ENCODE measurements around the gene C1R. TPM values are rescaled to one million over a fixed set of nuclear protein-coding genes. Genes with fewer than 3 reads are reported as not detected.

The C1R gene
- polyA plus RNA-seq, 1 of the 3 experiments (the other 2 are of a cell fraction), result 20.1 TPM

DNA sequence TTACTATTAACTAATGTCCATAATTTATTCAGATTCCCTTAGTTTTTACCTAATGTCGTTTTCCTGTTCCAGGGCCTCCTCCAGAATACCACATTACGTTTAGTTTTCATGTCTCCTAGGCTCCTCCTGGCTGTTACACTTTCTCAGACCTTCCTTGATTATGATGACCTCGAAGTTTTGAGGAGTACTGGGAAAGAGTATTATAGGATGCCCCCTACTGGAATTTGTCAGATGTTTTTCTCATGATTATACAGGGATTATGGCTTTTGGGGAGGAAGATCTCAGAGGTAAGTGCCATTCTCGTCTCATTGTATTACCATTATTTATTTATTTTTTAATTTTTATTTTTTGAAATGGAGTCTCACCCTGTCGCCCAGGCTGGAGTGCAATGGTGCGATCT is 49.4 kb downstream of the C1R start:
- H2AFZ ChIP-seq (ENCODE audit: low read depth), result no peak overlapping the region
- no peak overlapping the region for H3K9ac ChIP-seq
- H3K36me3 ChIP-seq (replicated peaks in 1 of 2; ENCODE audit: control insufficient read depth in 1 of 2, insufficient read depth in 2 of 2, low read length in 1 of 2), result no peaks in the 10 kb centered on the region
- no peaks in the 10 kb centered on the region for H3K9me3 ChIP-seq
- no peaks in the 10 kb centered on the region for H3K9me2 ChIP-seq
- H3K4me3 ChIP-seq (ENCODE audit: low read depth in 2 of 2, low read length in 1 of 2), result no peak overlapping the region; a peak in 1 of 4 replicates
- no peaks in the 10 kb centered on the region for H3F3A ChIP-seq (replicated peaks; ENCODE audit: insufficient read depth)
- H3K4me1 ChIP-seq (ENCODE audit: control insufficient read depth in 1 of 2, insufficient read depth in 2 of 2, low read depth in 1 of 2, low read length in 1 of 2), result no peaks in the 10 kb centered on the region
- H3K27me3 ChIP-seq (ENCODE audit: insufficient read depth), result no peaks in the 10 kb centered on the region
- peak; percentile 41 for DNase-seq
- no peaks in the 10 kb centered on the region for H3K79me2 ChIP-seq (ENCODE audit: insufficient read depth)
- ChIA-PET CTCF (interaction anchor here (0.9 to 2.0 kb wide), 9 partner anchors 9 to 99 kb away, joined by 3 to 7 read pairs (median 3); partner anchors contain the start of genes C12orf57, C1S and RNU7-1), POLR2A (no interaction called here)
- H4K20me1 ChIP-seq (ENCODE audit: insufficient read depth), result no peaks in the 10 kb centered on the region
- TF ChIP-seq, protein P1, sequence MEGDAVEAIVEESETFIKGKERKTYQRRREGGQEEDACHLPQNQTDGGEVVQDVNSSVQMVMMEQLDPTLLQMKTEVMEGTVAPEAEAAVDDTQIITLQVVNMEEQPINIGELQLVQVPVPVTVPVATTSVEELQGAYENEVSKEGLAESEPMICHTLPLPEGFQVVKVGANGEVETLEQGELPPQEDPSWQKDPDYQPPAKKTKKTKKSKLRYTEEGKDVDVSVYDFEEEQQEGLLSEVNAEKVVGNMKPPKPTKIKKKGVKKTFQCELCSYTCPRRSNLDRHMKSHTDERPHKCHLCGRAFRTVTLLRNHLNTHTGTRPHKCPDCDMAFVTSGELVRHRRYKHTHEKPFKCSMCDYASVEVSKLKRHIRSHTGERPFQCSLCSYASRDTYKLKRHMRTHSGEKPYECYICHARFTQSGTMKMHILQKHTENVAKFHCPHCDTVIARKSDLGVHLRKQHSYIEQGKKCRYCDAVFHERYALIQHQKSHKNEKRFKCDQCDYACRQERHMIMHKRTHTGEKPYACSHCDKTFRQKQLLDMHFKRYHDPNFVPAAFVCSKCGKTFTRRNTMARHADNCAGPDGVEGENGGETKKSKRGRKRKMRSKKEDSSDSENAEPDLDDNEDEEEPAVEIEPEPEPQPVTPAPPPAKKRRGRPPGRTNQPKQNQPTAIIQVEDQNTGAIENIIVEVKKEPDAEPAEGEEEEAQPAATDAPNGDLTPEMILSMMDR (IDR thresholded peaks at IDR 0.05), result peak; percentile 45
- TF ChIP-seq GATA2 (CRISPR knock-in tag; IDR thresholded peaks at IDR 0.05) (no peak), TAF1 (IDR thresholded peaks at IDR 0.05; ENCODE audit: borderline replicate concordance, low read depth, low read length) (no peak), RXRA (IDR thresholded peaks at IDR 0.05; ENCODE audit: borderline replicate concordance, low read depth) (no peak), MEF2A (IDR thresholded peaks at IDR 0.05; ENCODE audit: borderline replicate concordance, low read depth) (no peak), RAD21 (IDR thresholded peaks at IDR 0.05; ENCODE audit: low read length) (peak; percentile 48), FOXJ3 (CRISPR knock-in tag; IDR thresholded peaks at IDR 0.05) (no peak), MXI1 (IDR thresholded peaks at IDR 0.05; ENCODE audit: low read depth, low read length) (no peak), SMC3 (IDR thresholded peaks at IDR 0.05; ENCODE audit: low read depth, low read length) (peak; percentile 24; the same call in 1 of the 2 replicates), ELF1 (IDR thresholded peaks at IDR 0.05) (no peak)
- TF ChIP-seq, protein P2, sequence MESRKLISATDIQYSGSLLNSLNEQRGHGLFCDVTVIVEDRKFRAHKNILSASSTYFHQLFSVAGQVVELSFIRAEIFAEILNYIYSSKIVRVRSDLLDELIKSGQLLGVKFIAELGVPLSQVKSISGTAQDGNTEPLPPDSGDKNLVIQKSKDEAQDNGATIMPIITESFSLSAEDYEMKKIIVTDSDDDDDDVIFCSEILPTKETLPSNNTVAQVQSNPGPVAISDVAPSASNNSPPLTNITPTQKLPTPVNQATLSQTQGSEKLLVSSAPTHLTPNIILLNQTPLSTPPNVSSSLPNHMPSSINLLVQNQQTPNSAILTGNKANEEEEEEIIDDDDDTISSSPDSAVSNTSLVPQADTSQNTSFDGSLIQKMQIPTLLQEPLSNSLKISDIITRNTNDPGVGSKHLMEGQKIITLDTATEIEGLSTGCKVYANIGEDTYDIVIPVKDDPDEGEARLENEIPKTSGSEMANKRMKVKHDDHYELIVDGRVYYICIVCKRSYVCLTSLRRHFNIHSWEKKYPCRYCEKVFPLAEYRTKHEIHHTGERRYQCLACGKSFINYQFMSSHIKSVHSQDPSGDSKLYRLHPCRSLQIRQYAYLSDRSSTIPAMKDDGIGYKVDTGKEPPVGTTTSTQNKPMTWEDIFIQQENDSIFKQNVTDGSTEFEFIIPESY (IDR thresholded peaks at IDR 0.05; ENCODE audit: borderline replicate concordance, low read depth), result no peak
- no peak overlapping the region for H3K27ac ChIP-seq (ENCODE audit: low read depth in 2 of 2, low read length in 1 of 2)
- H3K4me2 ChIP-seq, result no peak overlapping the region
- 37% methylated on average over 6 of the region's 6 CpGs for WGBS (ENCODE audit: low lambda C conversion rate)

DNA sequence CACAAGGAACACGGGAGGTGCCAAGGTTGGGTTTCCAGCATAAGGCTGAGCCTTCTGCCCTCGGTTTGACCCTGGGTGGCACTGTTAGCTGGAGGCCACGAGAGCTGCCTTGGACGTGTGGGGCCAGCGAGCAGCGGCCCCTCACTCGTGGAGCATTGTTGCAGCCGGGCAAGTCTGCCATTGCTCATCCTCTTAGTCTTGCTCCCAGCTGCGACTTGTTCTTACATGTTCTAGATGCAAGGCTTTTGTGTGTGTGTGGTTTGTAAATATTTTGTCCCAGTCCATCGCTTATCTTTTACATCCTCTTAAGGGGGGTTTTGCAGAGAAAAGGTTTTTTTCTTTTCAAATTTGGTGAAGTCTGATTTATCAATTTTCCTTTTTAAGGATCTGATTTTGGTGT is 52.8 kb downstream of the C1R start:
- Histone ChIP-seq H4K20me1 (ENCODE audit: insufficient read depth) (no peaks in the 10 kb centered on the region), H3F3A (replicated peaks; ENCODE audit: insufficient read depth) (no peaks in the 10 kb centered on the region), H2AFZ (ENCODE audit: low read depth) (no peak overlapping the region), H3K9me2 (no peaks in the 10 kb centered on the region), H3K4me2 (no peak overlapping the region), H3K36me3 (replicated peaks in 1 of 2; ENCODE audit: control insufficient read depth in 1 of 2, insufficient read depth in 2 of 2, low read length in 1 of 2) (no peaks in the 10 kb centered on the region), H3K9ac (no peak overlapping the region), H3K79me2 (ENCODE audit: insufficient read depth) (no peaks in the 10 kb centered on the region), H3K4me3 (ENCODE audit: low read depth in 2 of 2, low read length in 1 of 2) (no peak overlapping the region), H3K27me3 (ENCODE audit: insufficient read depth) (no peaks in the 10 kb centered on the region), H3K4me1 (ENCODE audit: control insufficient read depth in 1 of 2, insufficient read depth in 2 of 2, low read depth in 1 of 2, low read length in 1 of 2) (peaks cover 0 to 5% of the 10 kb centered on the region in 2 experiments; a peak in 1 of 4 replicates), H3K27ac (ENCODE audit: low read depth in 2 of 2, low read length in 1 of 2) (no peak overlapping the region), H3K9me3 (no peaks in the 10 kb centered on the region)
- ChIA-PET CTCF (interaction anchor here (1.1 kb wide), 1 partner anchor 74 kb away, joined by 3 read pairs; no protein-coding TSS in a partner anchor), POLR2A (no interaction called here)
- TF ChIP-seq, protein P3, sequence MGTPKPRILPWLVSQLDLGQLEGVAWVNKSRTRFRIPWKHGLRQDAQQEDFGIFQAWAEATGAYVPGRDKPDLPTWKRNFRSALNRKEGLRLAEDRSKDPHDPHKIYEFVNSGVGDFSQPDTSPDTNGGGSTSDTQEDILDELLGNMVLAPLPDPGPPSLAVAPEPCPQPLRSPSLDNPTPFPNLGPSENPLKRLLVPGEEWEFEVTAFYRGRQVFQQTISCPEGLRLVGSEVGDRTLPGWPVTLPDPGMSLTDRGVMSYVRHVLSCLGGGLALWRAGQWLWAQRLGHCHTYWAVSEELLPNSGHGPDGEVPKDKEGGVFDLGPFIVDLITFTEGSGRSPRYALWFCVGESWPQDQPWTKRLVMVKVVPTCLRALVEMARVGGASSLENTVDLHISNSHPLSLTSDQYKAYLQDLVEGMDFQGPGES (IDR thresholded peaks at IDR 0.05; ENCODE audit: low read depth, low read length), result no peak
- TF ChIP-seq RCOR1 (IDR thresholded peaks at IDR 0.05; ENCODE audit: low read length) (no peak), MXI1 (IDR thresholded peaks at IDR 0.05; ENCODE audit: low read depth, low read length) (no peak), TEAD4 (IDR thresholded peaks at IDR 0.05; ENCODE audit: borderline replicate concordance, insufficient read depth) (no peak), ELF1 (IDR thresholded peaks at IDR 0.05) (no peak)
- TF ChIP-seq, protein P4, sequence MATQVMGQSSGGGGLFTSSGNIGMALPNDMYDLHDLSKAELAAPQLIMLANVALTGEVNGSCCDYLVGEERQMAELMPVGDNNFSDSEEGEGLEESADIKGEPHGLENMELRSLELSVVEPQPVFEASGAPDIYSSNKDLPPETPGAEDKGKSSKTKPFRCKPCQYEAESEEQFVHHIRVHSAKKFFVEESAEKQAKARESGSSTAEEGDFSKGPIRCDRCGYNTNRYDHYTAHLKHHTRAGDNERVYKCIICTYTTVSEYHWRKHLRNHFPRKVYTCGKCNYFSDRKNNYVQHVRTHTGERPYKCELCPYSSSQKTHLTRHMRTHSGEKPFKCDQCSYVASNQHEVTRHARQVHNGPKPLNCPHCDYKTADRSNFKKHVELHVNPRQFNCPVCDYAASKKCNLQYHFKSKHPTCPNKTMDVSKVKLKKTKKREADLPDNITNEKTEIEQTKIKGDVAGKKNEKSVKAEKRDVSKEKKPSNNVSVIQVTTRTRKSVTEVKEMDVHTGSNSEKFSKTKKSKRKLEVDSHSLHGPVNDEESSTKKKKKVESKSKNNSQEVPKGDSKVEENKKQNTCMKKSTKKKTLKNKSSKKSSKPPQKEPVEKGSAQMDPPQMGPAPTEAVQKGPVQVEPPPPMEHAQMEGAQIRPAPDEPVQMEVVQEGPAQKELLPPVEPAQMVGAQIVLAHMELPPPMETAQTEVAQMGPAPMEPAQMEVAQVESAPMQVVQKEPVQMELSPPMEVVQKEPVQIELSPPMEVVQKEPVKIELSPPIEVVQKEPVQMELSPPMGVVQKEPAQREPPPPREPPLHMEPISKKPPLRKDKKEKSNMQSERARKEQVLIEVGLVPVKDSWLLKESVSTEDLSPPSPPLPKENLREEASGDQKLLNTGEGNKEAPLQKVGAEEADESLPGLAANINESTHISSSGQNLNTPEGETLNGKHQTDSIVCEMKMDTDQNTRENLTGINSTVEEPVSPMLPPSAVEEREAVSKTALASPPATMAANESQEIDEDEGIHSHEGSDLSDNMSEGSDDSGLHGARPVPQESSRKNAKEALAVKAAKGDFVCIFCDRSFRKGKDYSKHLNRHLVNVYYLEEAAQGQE (IDR thresholded peaks at IDR 0.05; ENCODE audit: low read depth, low read length), result no peak
- DNase-seq, result no peak
- WGBS (ENCODE audit: low lambda C conversion rate), result 68% methylated on average over 7 of the region's 10 CpGs

Measured in SK-N-SH (cell line).